Activated CD4-positive, alpha-beta T cell treated with anti-CD3 and anti-CD28 coated beads, Interleukin-2, Interleukin-6, amounts not matched to agents 100 ng/mL and 50 ng/mL, durations not matched to agents 16 hours and 8 hours (primary cell): ENCODE results near the gene CCDC88B.

Experiments
- DNase-seq: peaks from one replicate; pipeline ENCODE4 v3.0.0-alpha.2; 2020

Gene CCDC88B

GRCh38 chr11:64385945-64386704, 46.1 kb downstream of the CCDC88B start:
- DNase-seq = peak; percentile 23

GRCh38 chr11:64387916-64388315, 47.9 kb downstream of the CCDC88B start:
- no peak for DNase-seq

GRCh38 chr11:64388894-64389293, 48.9 kb downstream of the CCDC88B start:
- DNase-seq = no peak

GRCh38 chr11:64389851-64390250, 49.8 kb downstream of the CCDC88B start:
- DNase-seq = no peak

GRCh38 chr11:64390558-64390957, 50.6 kb downstream of the CCDC88B start:
- DNase-seq = no peak

GRCh38 chr11:64391839-64392238, 51.8 kb downstream of the CCDC88B start:
- DNase-seq = no peak

GRCh38 chr11:64395545-64396078, 55.6 kb downstream of the CCDC88B start:
- no peak for DNase-seq

- no peak for DNase-seq
Measured at GRCh38 chr11:64396079-64396591, 56.1 kb downstream of the CCDC88B start.

- no peak for DNase-seq
Measured at GRCh38 chr11:64400102-64400501, 60.1 kb downstream of the CCDC88B start.

- no peak for DNase-seq
Measured at GRCh38 chr11:64400667-64401066, 60.7 kb downstream of the CCDC88B start.

GRCh38 chr11:64401775-64402174, 61.8 kb downstream of the CCDC88B start:
- DNase-seq = no peak

GRCh38 chr11:64403106-64403505, 63.1 kb downstream of the CCDC88B start:
- no peak for DNase-seq

GRCh38 chr11:64406221-64406946, 66.4 kb downstream of the CCDC88B start:
- DNase-seq = no peak
